Measurements from ENCODE around the gene SPATA24. TPM values are rescaled to one million over a fixed set of nuclear protein-coding genes. Genes with fewer than 3 reads are reported as not detected.

Gene SPATA24
- total RNA-seq, 1 experiment from 2014 or later, result 1.4 TPM

- intact Hi-C loops (cut with micrococcal nuclease), result no loop called here
- CTCF ChIA-PET, result no interaction called here
Observed at GRCh38 chr5:139399501-139400121, 4.3 kb downstream of the SPATA24 start.

GRCh38 chr5:139397921-139398320 lies 6.0 kb downstream of the SPATA24 start:
- H2AFZ ChIP-seq (ENCODE audit: low read length), result no peak overlapping the region
- no peaks in the 10 kb centered on the region for H4K20me1 ChIP-seq (ENCODE audit: low read length)
- no peak overlapping the region for H3K4me2 ChIP-seq (ENCODE audit: low read length)
- TF ChIP-seq EZH2phosphoT487 (IDR thresholded peaks at IDR 0.05; ENCODE audit: borderline replicate concordance, low read length), result no peak
- no peak for TF ChIP-seq CTCF (conservative IDR thresholded peaks at IDR 0.05; ENCODE audit: low read depth, low read length)
- TF ChIP-seq EZH2 (IDR thresholded peaks at IDR 0.05; ENCODE audit: low read length, unreplicated experiment), result no peak
- no peaks in the 10 kb centered on the region for H3K36me3 ChIP-seq (ENCODE audit: low read depth, low read length)
- no peaks in the 10 kb centered on the region for H3F3A ChIP-seq (ENCODE audit: low read length, unreplicated experiment)
- intact Hi-C loops (cut with micrococcal nuclease), result no loop called here
- H3K9me3 ChIP-seq (ENCODE audit: low read length), result no peaks in the 10 kb centered on the region
- CTCF ChIA-PET, result no interaction called here
- no peaks in the 10 kb centered on the region for H3K27me3 ChIP-seq (ENCODE audit: low read length)
- H3K27ac ChIP-seq (ENCODE audit: low read length), result no peak overlapping the region
- BruUV-seq (replicated peaks), result no TSS peak
- DNase-seq (no peak), ATAC-seq (no peak)
- H3K9me2 ChIP-seq (replicated peaks; ENCODE audit: low read length), result no peaks in the 10 kb centered on the region
- POLR2A ChIA-PET (ENCODE audit: unreplicated experiment), result no interaction called here
- no peak overlapping the region for H3K4me3 ChIP-seq (ENCODE audit: low read length)
- H3K9ac ChIP-seq (ENCODE audit: low read length), result no peak overlapping the region
- peaks cover 16% of the 10 kb centered on the region for H3K79me2 ChIP-seq (ENCODE audit: low read length)
- H3K4me1 ChIP-seq (ENCODE audit: insufficient read depth, low read length), result peaks cover 6% of the 10 kb centered on the region; the same call in 1 of the 2 replicates

More at GRCh38 chr5:139399501-139400121, 4.3 kb downstream of the SPATA24 start:
- no peak overlapping the region for H3K4me2 ChIP-seq (ENCODE audit: low read length)
- H3K9me3 ChIP-seq (ENCODE audit: low read length), result no peaks in the 10 kb centered on the region
- no peak overlapping the region for H3K9ac ChIP-seq (ENCODE audit: low read length)
- H3K4me1 ChIP-seq (ENCODE audit: insufficient read depth, low read length), result peaks cover 10% of the 10 kb centered on the region
- no TSS peak for BruUV-seq (replicated peaks)
- POLR2A ChIA-PET (ENCODE audit: unreplicated experiment), result interaction anchor here (0.6 kb wide), 1 partner anchor 230 kb away, joined by 3 read pairs; no protein-coding TSS in a partner anchor
- H3F3A ChIP-seq (ENCODE audit: low read length, unreplicated experiment), result no peaks in the 10 kb centered on the region
- no peak overlapping the region for H3K4me3 ChIP-seq (ENCODE audit: low read length)
- TF ChIP-seq CTCF (conservative IDR thresholded peaks at IDR 0.05; ENCODE audit: low read depth, low read length) (no peak), EZH2 (IDR thresholded peaks at IDR 0.05; ENCODE audit: low read length, unreplicated experiment) (no peak), EZH2phosphoT487 (IDR thresholded peaks at IDR 0.05; ENCODE audit: borderline replicate concordance, low read length) (no peak)
- H3K27me3 ChIP-seq (ENCODE audit: low read length), result no peaks in the 10 kb centered on the region
- no peak for DNase-seq
- H4K20me1 ChIP-seq (ENCODE audit: low read length), result no peaks in the 10 kb centered on the region
- H2AFZ ChIP-seq (ENCODE audit: low read length), result no peak overlapping the region
- H3K79me2 ChIP-seq (ENCODE audit: low read length), result no peaks in the 10 kb centered on the region
- no peaks in the 10 kb centered on the region for H3K36me3 ChIP-seq (ENCODE audit: low read depth, low read length)
- H3K9me2 ChIP-seq (replicated peaks; ENCODE audit: low read length), result no peaks in the 10 kb centered on the region
- H3K27ac ChIP-seq (ENCODE audit: low read length), result no peak overlapping the region
- ATAC-seq, result no peak

GRCh38 chr5:139396691-139397090 lies 7.2 kb downstream of the SPATA24 start:
- Histone ChIP-seq H3K4me1 (ENCODE audit: insufficient read depth, low read length) (peaks cover 6% of the 10 kb centered on the region; the same call in 1 of the 2 replicates), H3K36me3 (ENCODE audit: low read depth, low read length) (no peaks in the 10 kb centered on the region), H3K27ac (ENCODE audit: low read length) (no peak overlapping the region), H3K9ac (ENCODE audit: low read length) (no peak overlapping the region), H3K79me2 (ENCODE audit: low read length) (peaks cover 19% of the 10 kb centered on the region), H3K4me2 (ENCODE audit: low read length) (no peak overlapping the region), H3F3A (ENCODE audit: low read length, unreplicated experiment) (no peaks in the 10 kb centered on the region), H3K4me3 (ENCODE audit: low read length) (no peak overlapping the region), H3K9me3 (ENCODE audit: low read length) (no peaks in the 10 kb centered on the region), H3K27me3 (ENCODE audit: low read length) (no peaks in the 10 kb centered on the region), H2AFZ (ENCODE audit: low read length) (no peak overlapping the region), H3K9me2 (replicated peaks; ENCODE audit: low read length) (no peaks in the 10 kb centered on the region), H4K20me1 (ENCODE audit: low read length) (no peaks in the 10 kb centered on the region)
- no TSS peak for BruUV-seq (replicated peaks)
- DNase-seq, result no peak
- no peak for ATAC-seq
- no peak for TF ChIP-seq EZH2phosphoT487 (IDR thresholded peaks at IDR 0.05; ENCODE audit: borderline replicate concordance, low read length)
- no peak for TF ChIP-seq EZH2 (IDR thresholded peaks at IDR 0.05; ENCODE audit: low read length, unreplicated experiment)
- TF ChIP-seq CTCF (conservative IDR thresholded peaks at IDR 0.05; ENCODE audit: low read depth, low read length), result no peak
- intact Hi-C loops (cut with micrococcal nuclease), result no loop called here
- ChIA-PET POLR2A (ENCODE audit: unreplicated experiment) (no interaction called here), CTCF (no interaction called here)
